Right atrium auricular region (tissue), 2 donors: ENCODE data around the gene CSK. TPM values are rescaled to one million over a fixed set of nuclear protein-coding genes. Genes with fewer than 3 reads are reported as not detected.
A peak's percentile ranks its signal among the peaks of the same experiment; 100 is the strongest.

Experiments used
- DNase-seq: peaks from one replicate; pipeline ENCODE4 v3.0.0-alpha.2; 2019; ENCODE audit warnings: low spot score
- H3K27ac ChIP-seq, 2 donors: fragments of 200-600 bp; sonication (generic); 1 replicate in 1 of 2; 2 replicates in 1 of 2; pipeline ENCODE4 v1.5.1; 2016 to 2019
- H3K27me3 ChIP-seq, 2 donors: fragments of 200-600 bp; sonication (generic); one replicate each; pipeline versions ENCODE4 v1.5.1 to v1.6.0; 2017 to 2019
- H3K36me3 ChIP-seq: fragments of 200-600 bp; sonication (generic); one replicate; pipeline ENCODE4 v1.5.1; 2016
- H3K4me1 ChIP-seq, 2 donors: fragments of 200-600 bp; sonication (generic); one replicate each; pipeline versions ENCODE4 v1.5.1 to v1.6.0; 2017 to 2019
- H3K4me3 ChIP-seq, 2 donors: fragments of 200-600 bp; sonication (generic); 1 replicate in 1 of 2; 2 replicates in 1 of 2; pipeline ENCODE4 v1.5.1; 2017 to 2019; ENCODE audit warnings: mild to moderate bottlenecking in 1 of 2, moderate library complexity in 1 of 2
- H3K9me3 ChIP-seq, 2 donors: fragments of 200-600 bp; sonication (generic); one replicate each; pipeline ENCODE4 v1.5.1; 2019
- CTCF ChIP-seq, 2 donors: fragments of 200-600 bp; sonication (generic); IDR thresholded peaks; one replicate each; pipeline ENCODE4 v1.5.1; 2019; ENCODE audit warnings: antibody characterized with exemption in 2 of 2
- total RNA-seq, 2 donors: library from RNA; depleted of rRNA; stranded (reverse); fragments of >200 nt; gene quantifications; one replicate each; pipeline ENCODE4 v1.1.0, GENCODE V29; 2016

Gene CSK
- total RNA-seq, 2 donors from 2014 or later = 25.6 to 26.8 TPM

- peak overlapping the region in 1 of 2 donors; percentile 59 for H3K27ac ChIP-seq
- H3K9me3 ChIP-seq = no peaks in the 10 kb centered on the region
- H3K27me3 ChIP-seq = no peaks in the 10 kb centered on the region
- H3K36me3 ChIP-seq = peaks cover 7% of the 10 kb centered on the region
- no peak for TF ChIP-seq CTCF (IDR thresholded peaks at IDR 0.05)
- no peak overlapping the region for H3K4me3 ChIP-seq
- DNase-seq = no peak
- peaks cover 0 to 74% of the 10 kb centered on the region in 2 donors for H3K4me1 ChIP-seq
These were observed 12.5 kb downstream of the CSK start for GRCh38 chr15:74794248-74794969.

- H3K27me3 ChIP-seq = no peaks in the 10 kb centered on the region
- H3K4me3 ChIP-seq = no peak overlapping the region
- peaks cover 0 to 74% of the 10 kb centered on the region in 2 donors for H3K4me1 ChIP-seq
- peak overlapping the region in 1 of 2 donors; percentile 59 for H3K27ac ChIP-seq
- no peak for TF ChIP-seq CTCF (IDR thresholded peaks at IDR 0.05)
- no peak for DNase-seq
- peaks cover 12% of the 10 kb centered on the region for H3K36me3 ChIP-seq
- no peaks in the 10 kb centered on the region for H3K9me3 ChIP-seq
These were observed 13.1 kb downstream of the CSK start for GRCh38 chr15:74794970-74795349.

GRCh38 chr15:74795966-74796625 is 14.2 kb downstream of the CSK start:
- TF ChIP-seq CTCF (IDR thresholded peaks at IDR 0.05) = no peak
- H3K4me3 ChIP-seq = no peak overlapping the region
- H3K27me3 ChIP-seq = no peaks in the 10 kb centered on the region
- H3K4me1 ChIP-seq = peaks cover 0 to 73% of the 10 kb centered on the region in 2 donors
- no peak for DNase-seq
- H3K36me3 ChIP-seq = peaks cover 19% of the 10 kb centered on the region
- no peak overlapping the region for H3K27ac ChIP-seq
- no peaks in the 10 kb centered on the region for H3K9me3 ChIP-seq

GRCh38 chr15:74798388-74799254 is 16.7 kb downstream of the CSK start:
- no peak for DNase-seq
- no peaks in the 10 kb centered on the region for H3K9me3 ChIP-seq
- peaks cover 39% of the 10 kb centered on the region for H3K36me3 ChIP-seq
- H3K4me1 ChIP-seq = peaks cover 0 to 47% of the 10 kb centered on the region in 2 donors
- TF ChIP-seq CTCF (IDR thresholded peaks at IDR 0.05) = no peak
- H3K4me3 ChIP-seq = no peak overlapping the region
- peak overlapping the region; percentile 72 to 80 for H3K27ac ChIP-seq
- H3K27me3 ChIP-seq = no peaks in the 10 kb centered on the region

- H3K27me3 ChIP-seq = no peaks in the 10 kb centered on the region
- H3K4me1 ChIP-seq = peaks cover 0 to 42% of the 10 kb centered on the region in 2 donors
- H3K36me3 ChIP-seq = peaks cover 39% of the 10 kb centered on the region
- H3K9me3 ChIP-seq = no peaks in the 10 kb centered on the region
- DNase-seq = no peak
- TF ChIP-seq CTCF (IDR thresholded peaks at IDR 0.05) = no peak
- no peak overlapping the region for H3K4me3 ChIP-seq
- peak overlapping the region; percentile 72 to 80 for H3K27ac ChIP-seq
These were observed 17.5 kb downstream of the CSK start for GRCh38 chr15:74799255-74799855.
